Embryonic facial prominence (tissue), 1 donor: ENCODE results near the gene PRMT7.

Experiments used
- DNase-seq: peaks from one replicate; pipeline ENCODE4 v3.0.0-alpha.2; 2016; ENCODE audit errors: extremely low spot score

Gene PRMT7

DNA sequence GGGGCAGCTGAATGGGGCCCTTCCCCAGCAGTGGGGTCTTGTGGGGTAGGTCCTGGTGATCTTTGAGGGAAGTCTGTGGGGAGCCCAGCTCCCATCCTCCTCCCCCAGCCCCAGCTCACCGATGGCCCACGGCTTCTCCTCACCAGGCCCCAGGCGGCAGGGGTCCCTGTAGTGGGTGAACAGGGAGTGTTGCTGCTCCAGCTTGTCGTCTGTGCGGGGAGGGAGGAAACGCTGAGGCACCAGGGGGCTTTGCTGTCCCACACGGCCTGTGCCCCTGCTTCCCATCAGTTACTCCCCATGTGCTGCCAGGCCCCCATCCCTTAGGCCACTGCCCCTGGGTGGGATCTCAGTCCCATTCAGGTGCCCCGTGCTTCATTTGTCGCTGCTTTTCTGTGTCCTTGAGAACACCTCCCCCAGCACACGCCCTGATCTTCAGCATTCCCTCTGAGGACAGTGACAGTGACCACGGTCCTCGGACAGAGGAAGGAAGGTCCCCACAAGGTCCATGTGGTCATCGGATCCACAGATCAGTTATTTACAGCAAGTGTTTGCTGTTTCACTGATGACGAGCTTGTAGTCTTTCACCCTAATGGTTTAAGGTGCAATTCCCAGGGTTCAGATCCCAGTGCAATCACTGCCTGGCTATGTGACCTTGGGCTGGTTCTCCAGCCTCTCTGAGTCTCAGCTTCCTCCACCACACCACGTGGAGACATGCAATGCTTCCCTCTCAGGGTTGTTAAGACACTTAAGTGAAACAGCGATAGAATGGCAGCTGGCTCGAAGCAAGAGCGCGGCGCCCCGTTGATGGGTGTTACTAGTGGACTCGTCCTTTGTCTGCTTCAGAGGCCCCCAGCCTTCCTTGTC is 53.1 kb downstream of the PRMT7 start:
- no peak for DNase-seq

DNA sequence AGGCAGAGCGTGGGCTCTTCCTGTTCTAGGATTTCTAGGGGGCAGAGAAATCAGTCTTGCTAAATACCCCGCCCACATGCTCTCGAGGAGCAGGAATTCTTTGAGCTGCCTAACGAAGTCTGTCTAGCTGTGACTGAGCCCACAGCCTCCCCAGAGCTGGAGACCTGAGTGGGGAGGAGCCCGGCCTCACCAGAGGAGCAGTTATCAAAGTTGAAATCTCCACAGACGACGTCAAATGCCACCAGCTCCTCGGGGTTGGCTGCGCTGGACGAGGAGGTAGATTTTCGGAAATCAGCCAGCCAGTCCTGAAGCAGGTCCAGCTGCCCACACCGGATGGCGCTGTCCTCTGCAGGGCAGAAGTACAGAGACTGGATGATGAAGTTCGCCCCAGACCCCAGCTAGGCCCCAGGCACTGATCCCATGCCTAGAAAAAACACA is 53.8 kb downstream of the PRMT7 start:
- DNase-seq: no peak

DNA sequence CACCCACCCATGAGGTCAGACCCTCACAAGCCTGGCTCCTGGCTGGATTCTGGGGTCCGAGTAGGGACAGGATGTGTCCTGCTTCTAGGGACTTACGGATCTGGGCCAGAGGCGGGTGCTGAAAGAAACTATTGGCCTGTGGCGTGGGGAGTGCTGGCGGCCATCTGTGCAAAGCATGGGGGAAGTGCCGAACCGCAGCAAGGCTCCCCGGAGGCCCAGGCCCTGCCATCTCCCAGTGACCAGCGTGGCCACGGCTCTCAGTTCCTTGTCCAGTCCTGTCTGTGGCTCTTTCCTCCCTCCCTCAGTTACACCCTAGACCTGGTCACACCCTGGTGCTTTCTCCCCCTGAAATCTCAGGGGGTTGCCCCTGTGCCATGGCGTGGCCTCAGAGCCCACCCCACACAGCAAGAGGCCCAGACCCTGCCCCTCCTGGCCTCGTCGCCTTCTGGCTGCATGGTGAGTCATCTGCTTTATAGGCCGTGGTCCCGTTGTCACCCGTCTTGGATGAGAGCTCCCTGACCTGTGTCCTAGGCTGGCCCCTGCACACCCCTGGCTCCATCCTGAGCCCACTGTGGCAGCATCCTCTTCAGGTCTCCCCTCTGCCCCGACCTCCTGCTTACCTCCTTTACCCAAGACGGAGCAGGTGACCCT is 54.5 kb downstream of the PRMT7 start:
- no peak for DNase-seq

DNA sequence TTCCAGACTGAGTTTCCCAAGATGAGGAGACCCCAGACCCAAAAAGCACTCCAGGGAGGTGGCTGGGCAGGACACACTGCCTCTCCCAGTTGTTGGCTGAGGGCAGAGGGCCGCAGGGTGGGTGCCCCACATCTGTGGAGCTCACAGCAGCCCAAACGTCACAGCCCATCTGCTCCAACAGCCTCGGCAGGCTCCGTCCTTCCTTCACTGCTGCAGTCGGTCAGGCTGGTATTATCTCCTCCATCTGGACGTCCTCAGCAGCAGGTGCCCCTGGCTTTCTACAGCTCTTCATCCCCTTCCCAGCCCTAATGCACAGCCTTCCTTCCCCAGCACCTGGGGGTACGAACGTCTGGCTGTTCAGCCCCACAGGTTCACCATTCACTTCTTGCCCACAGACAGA is 55.2 kb downstream of the PRMT7 start:
- DNase-seq: no peak

DNA sequence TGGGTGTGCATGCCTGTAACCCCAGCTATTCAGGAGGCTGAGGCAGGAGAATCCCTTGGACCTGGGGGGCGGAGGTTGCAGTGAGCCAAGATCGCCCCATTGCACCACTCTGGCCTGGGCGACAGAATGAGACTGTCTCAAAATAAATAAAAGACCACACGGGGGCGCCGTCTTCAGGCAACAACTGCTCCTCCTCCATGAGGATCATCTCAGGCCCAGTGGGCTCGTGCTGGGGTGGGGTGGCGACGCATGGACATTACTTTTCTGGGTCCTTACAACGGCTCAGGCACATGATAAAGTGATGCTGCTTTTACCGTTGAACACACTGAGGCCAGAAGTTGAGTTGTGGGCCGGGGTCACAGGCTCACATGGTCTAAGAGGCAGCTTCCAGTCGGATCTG is 56.2 kb downstream of the PRMT7 start:
- DNase-seq: no peak

DNA sequence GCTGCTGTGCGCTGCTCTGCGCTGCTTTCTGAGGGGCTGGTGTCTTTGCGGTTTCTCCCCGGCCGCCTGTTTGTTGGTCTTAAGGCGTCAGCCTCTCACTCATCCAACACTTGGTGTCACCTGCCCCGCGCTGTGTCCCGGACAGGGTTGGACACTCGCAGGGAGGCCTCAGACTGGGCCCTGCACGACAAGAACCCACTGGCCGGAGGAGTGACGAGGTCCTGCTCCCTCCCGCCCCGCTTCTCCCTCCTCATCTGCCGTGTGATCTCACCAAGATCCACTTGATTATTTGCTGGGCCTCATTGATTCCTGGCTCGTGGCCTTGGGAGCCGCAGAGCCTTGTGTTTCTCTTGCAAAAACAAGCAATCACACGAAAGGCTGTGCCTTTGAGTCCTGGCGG is 56.6 kb downstream of the PRMT7 start:
- DNase-seq: no peak

DNA sequence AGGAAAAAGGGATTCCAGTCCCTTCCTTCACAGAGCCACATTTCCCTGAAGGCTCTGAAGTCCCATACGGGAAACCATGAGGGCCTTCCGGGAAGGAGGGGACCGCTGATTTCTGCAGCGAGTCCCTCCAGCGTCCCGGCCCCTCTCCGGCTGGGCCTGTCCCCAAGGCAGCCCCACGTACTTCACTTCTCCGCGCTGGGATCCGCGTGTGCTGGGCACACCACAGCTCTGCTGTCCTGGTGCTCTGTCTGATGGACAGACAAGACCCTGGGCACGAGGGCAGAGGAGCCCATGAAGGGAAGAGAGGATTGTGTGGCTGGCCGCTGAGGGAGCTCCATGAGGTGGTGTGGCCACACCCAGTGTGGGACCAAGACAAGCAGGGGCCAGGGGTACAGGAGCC is 57.1 kb downstream of the PRMT7 start:
- no peak for DNase-seq

DNA sequence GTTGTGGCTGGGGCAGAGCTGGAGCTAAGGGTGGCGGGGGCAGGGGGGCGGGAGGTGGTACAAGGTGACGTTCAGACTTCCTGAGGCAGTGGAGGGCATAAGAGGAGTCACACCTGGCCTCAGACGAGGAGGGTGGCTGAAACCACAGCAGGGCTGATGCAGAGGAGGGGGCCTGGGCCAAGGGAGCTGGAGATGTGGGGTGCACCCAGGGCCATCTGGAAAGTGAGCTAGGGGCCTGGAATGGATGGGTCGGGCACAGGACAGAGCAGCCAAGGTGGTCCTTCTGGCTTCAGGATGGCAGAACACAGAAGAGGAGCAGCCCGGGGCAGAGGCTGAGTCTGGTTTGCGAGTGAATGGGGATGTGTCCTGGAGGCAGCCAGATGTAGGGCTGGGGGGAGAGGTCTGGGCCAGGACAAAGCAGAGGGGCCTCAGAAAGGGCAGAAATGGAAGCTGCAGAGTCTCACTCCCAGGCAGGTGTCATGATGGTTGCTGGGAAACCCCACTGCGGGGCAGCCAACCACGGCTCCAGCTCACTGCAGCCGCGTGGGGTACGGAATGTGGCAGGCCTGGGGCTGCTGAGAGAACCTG is 57.6 kb downstream of the PRMT7 start:
- DNase-seq: no peak

DNA sequence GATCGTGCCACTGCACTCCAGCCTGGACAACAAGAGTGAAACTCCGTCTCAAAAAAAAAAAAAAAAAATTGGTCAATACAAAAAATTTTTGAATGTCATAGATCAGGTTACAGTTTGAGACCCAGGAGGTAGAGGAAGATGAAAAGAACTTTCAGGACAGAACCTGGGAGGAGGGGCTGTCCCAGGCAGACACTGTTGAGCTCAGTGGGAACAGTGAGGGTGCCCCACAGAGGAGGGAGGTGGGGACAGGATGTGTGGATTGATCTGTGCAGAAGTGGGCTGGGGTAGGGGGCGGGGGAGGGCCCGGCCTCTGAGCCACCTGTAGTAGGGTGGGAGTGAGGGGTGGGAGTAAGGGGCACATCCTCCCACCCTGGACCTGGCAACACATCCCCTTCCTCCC is 58.3 kb downstream of the PRMT7 start:
- no peak for DNase-seq

DNA sequence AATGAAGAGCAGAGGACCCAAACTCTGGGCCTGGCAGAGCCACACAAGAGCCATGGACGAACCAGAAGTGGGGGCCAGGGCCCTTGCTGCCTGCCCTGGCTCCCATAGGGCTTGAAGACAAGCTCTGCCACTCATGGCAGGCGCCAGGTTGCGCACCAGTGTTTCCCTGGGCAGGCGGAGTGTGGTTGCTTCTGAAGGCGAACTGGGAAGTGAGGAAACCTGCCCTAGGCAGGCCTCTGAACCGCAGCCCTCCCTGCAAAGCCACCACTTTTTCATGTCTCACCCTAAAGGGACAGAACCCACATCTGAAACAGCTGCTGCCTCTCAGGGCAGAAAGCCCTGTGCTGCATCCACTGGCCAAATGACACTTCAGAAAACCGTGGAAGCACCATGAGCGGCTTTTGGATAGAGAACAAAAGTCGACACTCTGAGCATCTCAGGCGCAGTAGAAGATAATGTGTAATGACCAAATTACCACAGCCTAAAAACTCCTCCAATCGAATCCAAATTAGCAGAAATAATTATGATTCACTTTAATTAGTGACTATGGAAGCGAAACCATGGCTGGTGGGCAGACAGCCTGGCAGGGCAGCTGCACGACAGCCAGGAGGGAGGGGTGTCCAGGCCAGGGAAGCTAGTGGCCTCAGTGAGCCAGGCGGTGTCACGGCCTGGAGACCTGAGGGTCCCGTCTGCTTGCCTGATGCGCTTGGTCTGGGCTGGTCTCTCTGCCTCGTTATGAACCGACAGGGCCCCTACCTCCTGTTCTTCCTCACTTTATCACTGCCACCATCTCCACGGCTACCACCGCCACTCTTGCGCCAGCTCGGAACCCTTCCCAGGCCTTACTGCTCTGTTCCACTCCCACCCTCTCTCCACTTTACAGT is 59.1 kb downstream of the PRMT7 start:
- DNase-seq: no peak

DNA sequence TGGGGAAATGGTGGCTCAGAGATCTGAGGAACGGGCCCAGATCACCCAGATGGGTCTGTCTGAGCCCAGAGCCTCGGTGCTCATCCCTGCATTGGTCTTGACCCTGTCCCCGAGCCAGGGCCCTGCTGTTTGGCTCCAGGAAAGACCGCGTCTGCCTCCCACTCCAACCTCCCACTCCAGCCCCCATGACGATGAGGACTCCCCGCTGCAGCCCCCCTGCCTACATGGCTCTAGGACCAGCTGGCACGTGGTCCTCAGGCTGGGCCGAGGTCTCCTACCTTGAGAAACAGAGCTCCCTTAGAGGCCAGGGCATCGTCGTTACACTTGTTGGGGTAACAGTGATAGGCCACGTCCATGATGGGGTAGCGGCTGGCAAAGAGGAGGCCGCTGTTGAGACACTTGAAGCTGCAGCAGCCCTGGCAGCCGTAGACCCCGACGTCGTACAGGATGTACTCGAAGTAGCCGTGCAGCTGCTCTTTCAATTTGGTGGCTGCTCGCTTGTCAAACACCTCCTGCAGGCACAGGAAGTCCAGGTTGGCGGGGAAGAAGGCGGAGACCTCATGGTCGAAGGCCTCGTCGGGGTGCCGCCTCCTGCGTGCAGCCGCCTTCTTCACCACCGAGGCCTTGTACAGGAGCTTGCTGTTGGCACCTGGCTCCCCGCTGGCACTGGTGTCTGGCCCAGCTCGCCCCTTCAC is 59.9 kb downstream of the PRMT7 start:
- DNase-seq: no peak

DNA sequence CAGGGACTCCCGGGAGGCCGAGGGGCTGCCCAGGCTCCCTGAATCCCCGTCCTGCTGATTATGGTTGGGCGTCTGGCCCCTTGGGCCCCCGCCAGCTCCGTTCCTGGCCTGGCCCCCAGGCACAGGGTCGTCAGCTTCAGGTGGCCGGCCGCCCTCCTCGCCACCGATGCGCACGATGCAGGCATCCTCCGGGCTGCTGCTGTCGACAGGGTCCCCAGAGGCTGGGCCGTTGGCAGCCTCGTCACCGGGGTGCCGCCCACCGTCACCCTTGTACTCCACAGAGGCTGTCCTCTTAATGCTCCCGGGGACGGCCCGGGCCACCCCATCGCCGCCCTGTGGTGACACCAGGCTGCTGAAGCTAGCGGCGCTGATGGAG is 60.4 kb downstream of the PRMT7 start:
- no peak for DNase-seq

DNA sequence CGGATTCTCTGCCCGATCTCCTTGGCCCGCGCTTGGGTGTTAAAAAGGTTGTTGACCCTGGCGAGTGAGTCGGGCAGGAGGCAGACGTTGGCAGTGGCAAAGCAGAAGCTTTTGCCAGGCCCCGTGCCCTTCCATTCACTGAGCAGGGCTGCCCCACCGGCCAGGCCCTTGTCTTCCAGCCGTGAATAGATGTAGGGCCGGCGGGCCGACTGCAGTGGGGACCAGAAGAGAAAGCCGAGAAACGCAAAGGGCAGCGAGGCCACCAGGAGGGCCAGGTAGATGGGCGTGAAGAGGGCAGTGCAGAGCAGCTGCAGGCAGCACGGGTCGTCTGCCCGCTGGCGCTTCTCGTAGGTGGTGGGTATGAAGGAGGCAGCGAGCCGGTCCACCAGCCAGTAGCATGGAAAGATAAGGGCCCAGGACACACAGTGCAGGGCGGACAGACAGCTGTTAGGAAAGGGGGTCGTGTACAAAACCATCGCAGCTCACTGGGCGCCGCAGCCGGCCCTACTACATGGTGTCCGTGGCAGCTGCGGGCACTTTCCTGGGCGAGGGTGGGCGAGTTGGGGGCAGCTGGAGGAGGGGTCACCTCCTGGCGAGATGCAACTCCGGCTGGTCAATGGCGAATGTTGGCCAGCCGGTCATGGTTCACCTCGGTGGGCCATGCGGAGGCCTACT is 61.0 kb downstream of the PRMT7 start:
- no peak for DNase-seq

DNA sequence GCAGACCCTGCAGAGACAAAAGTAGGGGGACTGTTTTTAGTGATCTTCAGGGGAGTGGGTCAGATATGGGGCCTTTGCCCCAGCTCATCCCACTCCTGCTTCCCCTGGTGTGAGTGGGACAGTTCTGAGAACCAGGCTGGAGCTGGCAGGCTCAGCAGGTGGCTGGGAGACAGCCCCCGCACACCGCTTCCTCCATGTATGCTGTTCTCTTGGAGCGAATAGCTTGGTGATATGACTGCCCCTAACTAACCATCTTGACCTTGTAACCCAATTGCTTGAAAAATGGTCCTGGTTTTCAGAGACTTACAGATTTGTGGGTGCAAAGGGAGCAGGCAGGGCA is 61.5 kb downstream of the PRMT7 start:
- DNase-seq: no peak

DNA sequence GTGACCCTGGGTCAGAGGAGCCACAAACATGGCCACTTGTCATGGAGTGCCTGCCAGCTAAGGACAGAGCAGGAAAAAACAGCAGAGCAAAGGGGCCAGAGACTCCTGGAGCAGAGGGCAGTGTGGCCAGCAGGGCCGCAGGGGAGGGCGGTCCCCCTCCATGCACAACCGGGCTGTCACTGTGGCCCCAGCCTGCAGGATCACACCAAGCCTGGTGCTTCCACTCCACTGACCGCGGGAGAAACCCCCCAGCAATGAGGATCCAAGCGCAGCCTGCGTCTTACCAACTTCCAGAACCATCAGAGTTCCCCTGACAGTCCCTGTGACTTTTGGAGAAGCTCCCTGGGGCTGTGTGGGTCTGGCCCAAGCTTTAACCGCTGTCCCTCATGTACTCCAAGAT is 62.0 kb downstream of the PRMT7 start:
- DNase-seq: no peak

DNA sequence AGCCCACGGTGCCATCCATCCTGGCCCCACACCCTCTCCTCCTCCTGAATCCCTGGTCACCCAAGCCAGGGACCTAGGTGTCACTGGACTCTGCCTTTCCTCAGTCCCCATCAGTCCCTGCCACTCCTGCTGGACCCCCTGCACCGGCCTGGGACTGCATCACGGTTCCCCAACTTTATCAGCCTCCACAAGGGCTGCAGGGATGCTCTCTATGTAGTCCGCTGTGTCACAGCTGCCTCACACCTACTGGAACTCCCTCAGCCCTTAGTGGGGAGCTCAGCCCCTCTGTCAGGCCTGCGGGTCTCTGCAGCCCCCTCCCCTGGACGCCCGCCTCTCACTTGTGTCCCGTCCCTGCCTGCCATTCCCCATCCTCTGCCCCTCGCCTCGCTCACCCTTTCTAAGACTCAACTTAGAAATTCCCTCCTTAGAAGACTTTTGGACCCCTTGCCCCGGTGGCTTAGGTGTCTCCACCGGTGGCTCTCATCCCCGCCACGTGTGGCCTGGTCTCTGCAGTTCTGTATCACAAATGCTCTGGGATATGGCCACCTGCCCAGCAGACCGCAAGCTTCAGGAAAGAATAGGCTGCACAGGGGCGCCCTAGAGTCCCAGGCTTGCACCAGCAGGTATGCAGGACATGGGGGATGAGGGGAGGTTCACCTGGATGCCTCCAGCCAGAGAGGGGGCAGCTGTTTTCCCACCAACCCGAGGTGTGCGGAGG is 62.9 kb downstream of the PRMT7 start:
- DNase-seq: no peak

DNA sequence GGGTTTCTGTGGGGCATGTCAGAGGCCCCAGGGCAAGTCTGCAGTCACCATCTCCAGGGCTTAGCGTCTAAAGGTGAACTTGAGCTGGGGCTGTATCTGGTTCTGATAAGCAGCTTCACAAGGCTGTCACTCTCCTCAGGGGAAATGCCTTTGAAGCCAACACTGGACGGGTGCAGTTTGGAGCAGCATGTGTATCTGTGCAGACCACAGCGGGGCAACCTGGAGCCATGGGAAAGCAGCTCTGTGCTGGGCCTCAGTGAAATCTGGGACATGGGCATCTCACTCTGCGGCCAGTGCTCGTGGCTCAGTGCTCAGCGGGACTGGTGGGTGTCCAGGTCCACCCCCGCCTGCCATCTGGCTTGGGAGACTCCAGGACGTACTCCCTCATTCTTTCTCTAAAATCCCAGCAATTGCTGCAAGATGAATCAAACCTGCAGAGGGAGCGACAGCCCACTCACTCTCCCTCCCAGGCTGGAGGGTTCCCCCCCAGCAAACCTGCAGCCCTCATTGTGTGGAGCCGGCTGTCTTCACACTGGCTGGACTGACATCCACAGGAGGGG is 63.5 kb downstream of the PRMT7 start:
- no peak for DNase-seq

DNA sequence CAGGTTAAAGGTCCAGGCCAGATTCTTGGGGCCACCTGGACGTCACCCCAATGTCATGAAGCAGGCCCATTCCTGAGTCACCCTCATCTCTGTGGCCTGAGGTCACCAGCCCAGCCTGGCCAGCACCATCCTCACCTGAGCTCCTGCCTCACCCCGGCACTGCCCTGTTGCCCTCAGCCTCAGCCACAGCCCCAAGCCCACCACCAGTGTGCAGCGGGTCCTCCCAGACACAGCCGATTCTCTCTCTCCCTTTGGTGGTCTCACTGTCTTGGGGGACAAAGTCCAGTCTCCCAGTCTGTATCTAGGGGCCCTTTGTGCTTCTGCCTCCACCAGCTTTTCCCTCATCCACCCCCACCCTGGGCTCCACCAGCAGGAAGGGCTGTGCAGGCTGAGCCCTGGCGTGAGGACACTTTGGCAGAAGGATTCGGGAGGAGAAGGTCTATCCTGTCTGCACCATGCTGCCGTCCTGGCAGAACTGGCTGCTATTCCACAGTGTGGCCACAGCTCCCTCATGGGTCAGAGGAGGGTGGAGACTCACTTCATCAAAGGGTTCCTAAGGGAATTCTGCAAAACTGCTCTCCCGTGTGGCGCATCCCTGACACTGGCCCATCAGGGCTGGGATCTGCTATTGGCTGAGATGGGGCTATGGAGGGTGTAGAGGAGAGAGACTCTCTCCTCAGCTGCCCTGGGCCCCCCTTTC is 64.3 kb downstream of the PRMT7 start:
- DNase-seq: no peak

DNA sequence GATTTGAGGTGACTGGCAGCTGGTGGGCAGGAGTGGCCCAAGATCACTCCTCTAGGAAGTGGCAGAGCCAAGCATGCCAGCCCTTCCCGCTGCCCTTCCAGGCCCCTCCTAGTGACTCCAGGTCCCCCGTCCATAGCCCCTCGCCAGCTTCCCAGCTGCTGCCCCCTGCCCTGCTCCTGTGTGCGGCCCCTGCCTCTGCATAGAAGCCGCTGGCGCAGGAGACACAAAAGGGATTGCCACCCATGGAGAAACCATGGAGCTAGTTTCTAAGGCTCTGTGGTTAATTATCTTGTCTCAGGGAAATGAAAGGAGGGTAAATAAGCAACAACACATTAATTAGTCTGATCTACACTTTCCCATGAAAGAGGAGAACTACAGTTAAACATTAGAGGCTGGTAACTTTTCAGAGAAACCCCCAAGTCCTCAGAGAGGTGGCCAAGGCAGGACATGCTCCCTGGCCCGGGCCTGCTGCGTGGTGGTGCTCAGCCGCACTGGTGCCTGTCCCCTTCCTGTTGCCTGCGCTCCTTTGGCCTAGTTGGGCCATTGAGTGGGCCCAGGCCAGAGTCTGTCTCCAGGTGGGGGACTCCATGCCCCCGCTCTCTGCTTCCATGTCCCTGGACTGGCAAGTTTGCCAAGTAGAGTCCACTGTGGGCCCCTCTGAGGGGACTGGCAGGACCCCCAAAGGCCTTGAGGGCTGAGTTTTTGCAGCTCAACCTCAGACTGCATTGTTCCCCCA is 65.2 kb downstream of the PRMT7 start:
- DNase-seq: no peak
